K562 (cell line): Measurements from ENCODE around the gene ADSS1. TPM values are rescaled to one million over a fixed set of nuclear protein-coding genes. Genes with fewer than 3 reads are reported as not detected.

Experiments used
- ATAC-seq: fragments of 200-7000 bp; cut with Tn5 transposase; 3 replicates; pipeline ENCODE4 v1.9.1; 2020; ENCODE audit warnings: moderate library complexity
- BruUV-seq: library from RNA; stranded (reverse); fragments of 400-500 nt; replicated peaks from 2 replicates; lab custom pipeline; 2021; lab: Mats Ljungman, UMichigan
- CTCF ChIA-PET: fragments of 300-600 bp; formaldehyde crosslinking; extraction: SDS; loops from one replicate; lab custom pipeline; 2021; ENCODE audit warnings: low intra/inter-chr PET ratio; lab: Yijun Ruan, JAX
- POLR2A ChIA-PET: fragments of 300-600, 350-650 bp; sonication (Branson Sonifier 250); formaldehyde crosslinking; extraction: SDS; loops from one replicate; lab custom pipeline; 2021; ENCODE audit warnings: antibody characterized with exemption, inconsistent platforms; lab: Yijun Ruan, JAX
- DNase-seq, 4 experiments: peaks; one replicate each; pipeline versions ENCODE4 v3.0.0 to v3.0.0-alpha.2; 2011 to 2018; ENCODE audit warnings: low spot score in 3 of 4, mixed read lengths in 3 of 4; ENCODE audit errors: extremely low read depth in 1 of 4
- FAIRE-seq: peaks from 2 replicates; lab custom pipeline; 2011; peaks lifted over from hg19 to GRCh38; lab: Jason Lieb, UNC
- H2AFZ ChIP-seq: 2 replicates; pipeline ENCODE4 v1.6.0; 2011; ENCODE audit warnings: low read depth, low read length, control low read depth, inconsistent platforms
- H3K27ac ChIP-seq: fragments of 200-600 bp; 3 replicates; pipeline ENCODE4 v1.8.0; 2011; ENCODE audit warnings: low read depth, mild to moderate bottlenecking, control low read depth, inconsistent platforms, low read length, moderate library complexity, mixed read lengths; ENCODE audit errors: extremely low read depth
- H3K27me3 ChIP-seq, 2 experiments: fragments of 300-600 bp in 1 of 2; 2 replicates in 1 of 2; 3 replicates in 1 of 2; pipeline versions ENCODE4 v1.6.0 to v1.8.0; 2011; ENCODE audit warnings: inconsistent platforms in 2 of 2, low read length in 2 of 2, mild to moderate bottlenecking in 1 of 2, mixed read lengths in 1 of 2, moderate library complexity in 1 of 2; ENCODE audit not compliant: control insufficient read depth in 2 of 2, insufficient read depth in 2 of 2
- H3K36me3 ChIP-seq: fragments of 300-600 bp; 3 replicates; pipeline ENCODE4 v1.8.0; 2011; ENCODE audit warnings: mild to moderate bottlenecking, low read length, inconsistent platforms; ENCODE audit not compliant: control insufficient read depth, insufficient read depth
- H3K4me1 ChIP-seq, 2 experiments: fragments of 200-600 bp in 1 of 2; replicated peaks in 1 of 2; 2 replicates in 1 of 2; 3 replicates in 1 of 2; pipeline versions ENCODE4 v1.5.1 to v1.8.0; 2011; ENCODE audit warnings: inconsistent platforms in 2 of 2, low read length in 2 of 2, mild to moderate bottlenecking in 1 of 2, mixed read lengths in 1 of 2, moderate library complexity in 1 of 2; ENCODE audit not compliant: control insufficient read depth in 2 of 2, insufficient read depth in 2 of 2
- H3K4me2 ChIP-seq: 2 replicates; pipeline ENCODE4 v1.6.1; 2011; ENCODE audit warnings: low read length, control low read depth, inconsistent platforms, mixed read lengths; ENCODE audit not compliant: insufficient read depth
- H3K4me3 ChIP-seq: fragments of 200-600 bp; sonication (generic), shearing (Covaris generic); 2 replicates; pipeline ENCODE4 v1.5.1; 2016; ENCODE audit warnings: control low read depth, inconsistent platforms
- H3K79me2 ChIP-seq: fragments of 200-600 bp; 3 replicates; pipeline ENCODE4 v1.8.0; 2011; ENCODE audit warnings: low read length, inconsistent platforms; ENCODE audit not compliant: control insufficient read depth, insufficient read depth
- H3K9ac ChIP-seq, 2 experiments: 2 replicates each; pipeline versions ENCODE4 v1.6.0 to v1.6.1; 2011; ENCODE audit warnings: low read depth in 2 of 2, low read length in 2 of 2, control low read depth in 1 of 2, inconsistent platforms in 1 of 2, mild to moderate bottlenecking in 1 of 2, mixed read lengths in 1 of 2; ENCODE audit not compliant: insufficient read depth in 1 of 2
- H3K9me1 ChIP-seq: one replicate; pipeline ENCODE4 v1.6.0; 2011; ENCODE audit warnings: inconsistent platforms, mild to moderate bottlenecking, low read length, moderate library complexity; ENCODE audit not compliant: control insufficient read depth, insufficient read depth
- H3K9me3 ChIP-seq: replicated peaks from 2 replicates; pipeline ENCODE4 v1.5.1; 2011; ENCODE audit warnings: low read depth, low read length, inconsistent platforms; ENCODE audit not compliant: control insufficient read depth, insufficient read depth
- H4K20me1 ChIP-seq: replicated peaks from 2 replicates; pipeline ENCODE4 v1.6.1; 2011; ENCODE audit warnings: low read length, inconsistent platforms, mixed read lengths; ENCODE audit not compliant: control insufficient read depth, insufficient read depth
- E2F1 ChIP-seq: sonication (generic); formaldehyde crosslinking; IDR thresholded peaks from 2 replicates; pipeline ENCODE4 v1.8.1; 2023; ENCODE audit warnings: mild to moderate bottlenecking, missing genetic modification reagents, moderate library complexity
- E2F8 ChIP-seq: fragments of 450-650 bp; IDR thresholded peaks from 2 replicates; pipeline ENCODE4 v1.7.1; 2018; ENCODE audit warnings: mild to moderate bottlenecking, low read depth; ENCODE audit not compliant: partially characterized antibody
- FOXM1 ChIP-seq, 2 experiments: fragments of 450-650 bp in 1 of 2; sonication (generic) in 1 of 2; formaldehyde crosslinking in 1 of 2; IDR thresholded peaks; 2 replicates each; pipeline versions ENCODE4 v1.6.1 to v1.9.0; 2017 to 2022; ENCODE audit warnings: low read depth in 2 of 2, mild to moderate bottlenecking in 2 of 2, missing genetic modification reagents in 1 of 2, moderate library complexity in 1 of 2
- KHSRP ChIP-seq: fragments of 450-650 bp; IDR thresholded peaks from 2 replicates; pipeline ENCODE4 v1.6.1; 2017
- MLLT1 ChIP-seq, 2 experiments: fragments of 450-650 bp; IDR thresholded peaks; 2 replicates each; pipeline ENCODE4 v1.6.1; 2016
- NCOA4 ChIP-seq: fragments of 450-650 bp; IDR thresholded peaks from 2 replicates; pipeline ENCODE4 v1.6.1; 2018; ENCODE audit warnings: mild to moderate bottlenecking; ENCODE audit not compliant: partially characterized antibody
- RREB1 ChIP-seq: fragments of 250-450 bp; sonication (Bioruptor Pico); IDR thresholded peaks from 2 replicates; pipeline ENCODE4 v1.4.0; 2020
- SRSF7 ChIP-seq: fragments of 200-400 bp; formaldehyde crosslinking; optimal IDR thresholded peaks from 2 replicates; pipeline ENCODE3; 2017; ENCODE audit warnings: mild to moderate bottlenecking, low read depth, low read length
- WGBS: fragments of 100-300 bp; shearing (Covaris generic); methylation state at CpG from one replicate; pipeline ENCODE4 v1.1.6; 2016; ENCODE audit warnings: low coverage, mixed read lengths; ENCODE audit not compliant: insufficient coverage; ENCODE audit errors: missing lambda C conversion rate; 5-methylcytosine and 5-hydroxymethylcytosine counted together
- in situ Hi-C: fragments of 300-500 bp; cut with MboI; formaldehyde crosslinking; loops from 4 replicates; pipeline ENCODE4 v1.15.0; 2018; ENCODE audit warnings: inconsistent platforms, mixed read lengths
- intact Hi-C: fragments of 100-400 bp; cut with micrococcal nuclease; formaldehyde crosslinking; loops from 2 replicates; pipeline ENCODE4 v1.14.2; 2022
- polyA plus RNA-seq, 8 experiments: library from polyadenylated mRNA; depleted of rRNA in 4 of 8; stranded (reverse) in 5 of 8; unstranded in 3 of 8; fragments of >200 nt; fragmentation: Nextera tagmentation in 2 of 8; fragmentation: Illumina TruSeq in 1 of 8; extraction: Ambion mirVana in 2 of 8; extraction: Trizol in 1 of 8; gene quantifications; 2 replicates each; pipeline versions ENCODE4 v1.2.1 to v1.2.3, GENCODE V29; 2011 to 2014; ENCODE audit warnings: inconsistent platforms in 1 of 8, missing spikeins in 1 of 8
- total RNA-seq, 7 experiments: library from RNA; depleted of rRNA in 6 of 7; stranded (reverse); fragments of >200 nt in 6 of 7; fragmentation: Illumina TruSeq in 2 of 7; extraction: Trizol in 2 of 7; gene quantifications; 2 replicates each; pipeline versions ENCODE4 v1.2.1 to v1.2.3, GENCODE V29; 2011 to 2021; ENCODE audit warnings: low replicate concordance in 1 of 7

The ADSS1 gene
- total and polyA plus RNA-seq, 9 of the 15 experiments (the other 6 are each of a cell fraction or from before 2014, with no cell fraction given), result 0.53 to 5.9 (median 3.9) TPM

- no peaks in the 10 kb centered on the region; the same call in 1 of the 2 replicates for H4K20me1 ChIP-seq
- BruUV-seq, result no TSS peak
- H3K9me3 ChIP-seq, result no peaks in the 10 kb centered on the region
- H3K27ac ChIP-seq, result no peak overlapping the region
- no peaks in the 10 kb centered on the region for H3K9me1 ChIP-seq
- H3K4me2 ChIP-seq, result no peak overlapping the region
- intact Hi-C loops, result no loop called here
- H3K79me2 ChIP-seq, result peaks cover 22% of the 10 kb centered on the region
- no peak for FAIRE-seq
- ATAC-seq, result no peak
- no peak for TF ChIP-seq E2F1
- TF ChIP-seq FOXM1 (IDR thresholded peaks at IDR 0.05; ENCODE audit: low read depth), result no peak
- TF ChIP-seq FOXM1 (CRISPR knock-in tag; IDR thresholded peaks at IDR 0.05; ENCODE audit: low read depth), result no peak
- no peak for TF ChIP-seq SRSF7
- TF ChIP-seq E2F8, result no peak
- no peak for TF ChIP-seq NCOA4
- TF ChIP-seq KHSRP, result no peak
- TF ChIP-seq MLLT1 (IDR thresholded peaks at IDR 0.05), result no peak
- TF ChIP-seq RREB1 (CRISPR knock-in tag), result no peak
- in situ Hi-C loops, result no loop called here
- H3K36me3 ChIP-seq, result peaks cover 10% of the 10 kb centered on the region; the same call in 1 of the 3 replicates
- H2AFZ ChIP-seq, result no peak overlapping the region
- no peaks in the 10 kb centered on the region for H3K27me3 ChIP-seq
- CTCF ChIA-PET, result no interaction called here
- peak overlapping the region in 1 of 2 experiments; percentile 58; a peak in 1 of 4 replicates for H3K9ac ChIP-seq
- peaks cover 5 to 57% of the 10 kb centered on the region in 2 experiments; a peak in 4 of 5 replicates for H3K4me1 ChIP-seq
- POLR2A ChIA-PET, result interaction anchor here (0.5 to 1.9 kb wide), 2 partner anchors 9 to 92 kb away, joined by 3 to 12 read pairs; no protein-coding TSS in a partner anchor
- no peak overlapping the region for H3K4me3 ChIP-seq
- DNase-seq, result no peak
- 38% methylated on average over 10 of the region's 20 CpGs for WGBS
These were observed 37.2 kb upstream of the ADSS1 start for GRCh38 chr14:104686624-104687517.
